Thoracic aorta (tissue), 2 donors: ENCODE measurements around the gene POU2F1. TPM values are rescaled to one million over a fixed set of nuclear protein-coding genes. Genes with fewer than 3 reads are reported as not detected.
A peak's percentile ranks its signal among the peaks of the same experiment; 100 is the strongest.

Source experiments
- ATAC-seq: fragments of 150-250 bp; one replicate; pipeline ENCODE4 v1.8.0; 2017; ENCODE audit warnings: low read depth; ENCODE audit not compliant: insufficient number of reproducible peaks, low FRiP score
- DNase-seq: peaks from one replicate; pipeline ENCODE4 v3.0.0-alpha.2; 2020; ENCODE audit warnings: low spot score
- H3K27ac ChIP-seq, 2 donors: fragments of 200-600 bp; sonication (generic); 1 replicate in 1 of 2; 2 replicates in 1 of 2; pipeline ENCODE4 v1.5.1; 2016; ENCODE audit warnings: mild to moderate bottlenecking in 2 of 2, moderate library complexity in 2 of 2
- H3K27me3 ChIP-seq: fragments of 200-600 bp; sonication (generic); replicated peaks from 2 replicates; pipeline ENCODE4 v1.6.0; 2016; ENCODE audit warnings: mild to moderate bottlenecking; ENCODE audit not compliant: insufficient read depth
- H3K36me3 ChIP-seq: fragments of 200-600 bp; sonication (generic); one replicate; pipeline ENCODE4 v1.5.1; 2016
- H3K4me1 ChIP-seq, 2 donors: fragments of 200-600 bp; sonication (generic); 1 replicate in 1 of 2; 2 replicates in 1 of 2; pipeline versions ENCODE4 v1.5.1 to v1.6.0; 2016; ENCODE audit warnings: low read depth in 2 of 2, mild to moderate bottlenecking in 1 of 2; ENCODE audit not compliant: control insufficient read depth in 1 of 2
- H3K4me3 ChIP-seq: fragments of 200-600 bp; sonication (generic); 2 replicates; pipeline ENCODE4 v1.5.1; 2016; ENCODE audit warnings: mild to moderate bottlenecking
- H3K9me3 ChIP-seq: fragments of 200-600 bp; sonication (generic); 2 replicates; pipeline ENCODE4 v1.5.1; 2016
- total RNA-seq, 2 donors: library from RNA; depleted of rRNA; stranded (reverse); fragments of >200 nt; gene quantifications; one replicate each; pipeline versions ENCODE4 v1.1.0 to v1.2.3, GENCODE V29; 2016
- TF ChIP-seq, protein P1 (sequence below): fragments of 200-600 bp; sonication (generic); IDR thresholded peaks from one replicate; pipeline ENCODE4 v1.5.1; 2019; ENCODE audit warnings: antibody characterized with exemption

POU2F1 gene
- total RNA-seq, 2 donors from 2014 or later = 15.3 to 25.5 TPM

DNA sequence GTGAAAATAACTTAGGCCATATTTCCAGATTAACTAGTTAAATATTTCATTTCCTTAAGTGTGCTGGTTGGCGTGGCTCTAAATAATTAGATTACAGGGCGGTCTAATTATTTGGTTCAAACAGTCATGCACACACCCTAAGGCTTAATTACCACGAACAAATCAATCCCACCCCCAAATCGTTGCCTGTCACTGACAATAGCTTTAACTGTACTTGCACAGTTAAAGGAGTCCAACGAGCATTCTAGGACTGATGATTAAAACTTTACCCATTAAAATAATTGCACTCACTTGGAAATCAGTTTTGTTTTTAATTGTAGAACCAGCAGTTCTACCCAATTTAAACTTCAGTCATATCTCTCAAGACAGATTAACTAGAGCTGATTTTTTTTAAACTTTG, 1.5 kb upstream of the POU2F1 start:
- DNase-seq (no peak), ATAC-seq (no peak)
- Histone ChIP-seq H3K27me3 (no peaks in the 10 kb centered on the region), H3K27ac (no peak overlapping the region), H3K9me3 (no peaks in the 10 kb centered on the region), H3K36me3 (no peaks in the 10 kb centered on the region), H3K4me1 (peaks cover 6 to 34% of the 10 kb centered on the region in 2 donors), H3K4me3 (peak overlapping the region; percentile 91)
- TF ChIP-seq, protein P1, sequence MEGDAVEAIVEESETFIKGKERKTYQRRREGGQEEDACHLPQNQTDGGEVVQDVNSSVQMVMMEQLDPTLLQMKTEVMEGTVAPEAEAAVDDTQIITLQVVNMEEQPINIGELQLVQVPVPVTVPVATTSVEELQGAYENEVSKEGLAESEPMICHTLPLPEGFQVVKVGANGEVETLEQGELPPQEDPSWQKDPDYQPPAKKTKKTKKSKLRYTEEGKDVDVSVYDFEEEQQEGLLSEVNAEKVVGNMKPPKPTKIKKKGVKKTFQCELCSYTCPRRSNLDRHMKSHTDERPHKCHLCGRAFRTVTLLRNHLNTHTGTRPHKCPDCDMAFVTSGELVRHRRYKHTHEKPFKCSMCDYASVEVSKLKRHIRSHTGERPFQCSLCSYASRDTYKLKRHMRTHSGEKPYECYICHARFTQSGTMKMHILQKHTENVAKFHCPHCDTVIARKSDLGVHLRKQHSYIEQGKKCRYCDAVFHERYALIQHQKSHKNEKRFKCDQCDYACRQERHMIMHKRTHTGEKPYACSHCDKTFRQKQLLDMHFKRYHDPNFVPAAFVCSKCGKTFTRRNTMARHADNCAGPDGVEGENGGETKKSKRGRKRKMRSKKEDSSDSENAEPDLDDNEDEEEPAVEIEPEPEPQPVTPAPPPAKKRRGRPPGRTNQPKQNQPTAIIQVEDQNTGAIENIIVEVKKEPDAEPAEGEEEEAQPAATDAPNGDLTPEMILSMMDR = no peak

DNA sequence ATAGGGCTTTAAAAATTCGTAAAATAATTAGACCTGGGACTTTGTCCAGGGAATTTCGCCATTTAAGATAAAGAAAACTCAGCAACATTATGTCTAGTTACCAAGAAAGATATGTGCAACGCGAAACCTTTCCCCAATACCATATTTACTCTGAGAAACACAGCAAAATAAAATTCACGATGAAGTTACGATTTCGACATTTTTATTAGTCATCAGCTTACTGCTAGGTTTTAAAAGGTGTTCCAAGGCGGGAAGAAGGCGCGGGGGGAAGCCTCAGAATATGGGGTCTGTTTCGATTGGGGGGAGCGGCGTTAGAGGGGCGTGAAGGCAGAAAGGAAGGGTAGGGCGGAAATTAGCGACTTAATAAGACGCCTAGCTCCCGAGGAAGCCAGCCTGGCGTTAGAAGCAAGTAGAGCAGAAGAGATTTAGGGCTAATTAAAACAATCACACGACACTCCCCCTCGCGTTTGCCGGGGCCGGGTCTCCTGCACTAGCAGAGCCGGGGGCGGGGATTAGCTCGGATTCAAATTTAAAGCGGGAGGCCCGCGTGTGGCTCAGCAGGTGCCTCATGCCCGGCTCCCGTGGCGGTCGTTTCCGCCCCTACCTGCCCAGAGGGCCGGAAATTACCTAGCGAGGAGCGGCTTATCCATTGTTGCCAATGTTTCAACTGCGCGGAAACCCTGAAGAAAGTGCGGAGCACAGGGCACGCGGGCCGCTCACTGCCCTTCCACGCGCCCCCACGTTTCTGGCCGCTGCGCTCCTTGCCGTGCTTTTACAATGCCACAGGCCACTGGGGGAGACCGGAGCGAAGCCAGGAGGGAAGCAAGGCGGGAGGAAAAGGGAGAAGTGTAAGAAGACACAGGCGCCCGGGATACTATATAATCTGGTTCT, 795 bp upstream of the POU2F1 start:
- TF ChIP-seq, protein P1 = no peak
- Histone ChIP-seq H3K9me3 (no peaks in the 10 kb centered on the region), H3K27me3 (no peaks in the 10 kb centered on the region), H3K36me3 (no peaks in the 10 kb centered on the region), H3K27ac (peak overlapping the region; percentile 49 to 63), H3K4me1 (peaks cover 6 to 34% of the 10 kb centered on the region in 2 donors), H3K4me3 (peak overlapping the region; percentile 91)
- ATAC-seq (peak; percentile 4), DNase-seq (peak; percentile 65)

DNA sequence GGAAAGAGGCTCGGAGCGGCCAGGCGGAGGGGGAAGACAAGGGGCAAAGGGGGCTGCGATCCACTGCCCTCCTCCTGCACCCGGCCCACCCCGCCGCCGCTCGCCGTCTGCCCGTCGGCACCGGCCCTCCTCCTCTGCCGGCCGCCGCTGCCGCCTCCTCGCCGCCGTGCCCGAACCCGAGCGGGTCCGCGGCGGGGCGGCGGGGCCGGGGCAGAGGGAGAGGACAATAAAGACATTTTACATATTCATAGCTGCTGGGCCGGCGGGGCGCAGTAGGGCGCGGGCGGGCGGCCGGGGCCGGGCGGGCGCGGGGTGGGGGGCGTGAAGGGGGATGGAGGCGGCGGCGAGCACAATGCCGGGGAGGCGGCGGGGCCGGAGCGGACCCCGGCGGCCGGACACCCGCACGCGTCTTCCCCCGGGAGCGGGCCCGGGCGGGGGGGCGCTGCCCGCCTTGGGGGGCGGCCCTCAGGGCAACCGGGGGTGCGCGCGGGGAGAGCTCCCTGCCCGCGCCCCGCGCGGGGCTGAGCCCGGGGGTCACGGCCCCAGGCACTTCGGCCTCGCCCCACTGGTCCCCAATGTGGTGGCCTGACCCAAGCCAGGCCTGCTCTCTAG, 546 bp downstream of the POU2F1 start:
- no peak for DNase-seq

DNA sequence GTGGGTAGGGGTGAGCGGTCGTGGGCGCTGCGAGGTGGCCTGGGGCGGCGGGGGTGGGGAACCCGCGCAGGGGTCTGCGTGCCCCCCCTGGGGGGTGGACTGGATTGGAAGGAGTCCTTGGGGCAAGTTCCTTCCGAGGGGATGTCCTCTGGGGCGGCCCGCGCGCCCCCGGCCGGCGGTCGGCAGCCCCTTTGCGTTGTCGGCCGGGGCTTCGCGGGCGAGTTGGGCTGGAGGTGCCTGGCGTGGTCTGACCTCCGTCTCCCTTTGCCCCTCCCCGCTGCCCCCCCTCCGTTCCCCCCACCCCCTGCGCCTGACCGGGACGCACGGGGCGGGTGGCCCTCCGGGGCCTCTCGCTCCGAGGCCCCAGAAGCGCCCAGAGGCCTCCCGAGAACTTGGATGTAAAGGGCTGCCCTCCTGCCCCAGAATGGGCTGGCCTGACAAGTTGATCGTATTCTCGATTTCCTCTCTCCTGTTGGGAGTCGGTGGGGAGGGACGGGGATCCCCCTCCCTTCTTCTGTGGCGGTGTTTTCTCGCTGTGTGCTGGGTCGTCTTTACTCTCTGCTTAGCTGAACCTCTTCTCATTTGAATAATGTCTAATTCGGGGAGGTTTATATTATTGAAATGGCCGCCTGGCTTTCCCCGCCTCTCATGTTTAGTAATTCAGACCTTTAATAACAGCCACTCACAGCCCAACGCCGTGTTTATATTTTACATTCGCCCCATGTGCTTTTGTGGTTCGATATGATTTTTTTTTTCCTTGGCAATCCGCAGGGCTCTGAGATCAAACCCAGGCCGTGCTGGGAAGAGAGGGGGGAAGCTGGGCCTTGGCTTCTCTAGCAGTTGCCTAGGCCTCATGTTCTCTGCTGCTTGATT, 1.3 kb downstream of the POU2F1 start:
- Histone ChIP-seq H3K36me3 (no peaks in the 10 kb centered on the region), H3K27ac (peak overlapping the region; percentile 91 to 93), H3K27me3 (no peaks in the 10 kb centered on the region), H3K4me3 (peak overlapping the region; percentile 91), H3K9me3 (no peaks in the 10 kb centered on the region), H3K4me1 (peaks cover 6 to 34% of the 10 kb centered on the region in 2 donors)
- TF ChIP-seq, protein P1 = no peak
- DNase-seq (peak; percentile 17), ATAC-seq (no peak)

More for the DNA sequence above, 546 bp downstream of the POU2F1 start:
- no peaks in the 10 kb centered on the region for H3K9me3 ChIP-seq
- H3K4me1 ChIP-seq = peaks cover 6 to 34% of the 10 kb centered on the region in 2 donors
- peak overlapping the region; percentile 91 to 93 for H3K27ac ChIP-seq
- no peak for ATAC-seq
- no peaks in the 10 kb centered on the region for H3K36me3 ChIP-seq
- no peaks in the 10 kb centered on the region for H3K27me3 ChIP-seq
- TF ChIP-seq, protein P1 = no peak
- H3K4me3 ChIP-seq = peak overlapping the region; percentile 91
